Measurements from ENCODE around the gene JADE1. TPM values are rescaled to one million over a fixed set of nuclear protein-coding genes. Genes with fewer than 3 reads are reported as not detected.

JADE1 gene
- total and polyA plus RNA-seq, 2 of the 13 experiments (the other 11 are each of a cell fraction or from before 2014, with no cell fraction given): 5.4 to 19.3 TPM

GRCh38 chr4:128810871-128811570 is 1.5 kb downstream of the JADE1 start (continued):
- no peak for TF ChIP-seq CERS6 (CRISPR knock-in tag; IDR thresholded peaks at IDR 0.05)
- no peak; the same call in 1 of the 2 replicates for TF ChIP-seq HMG20B (CRISPR knock-in tag; conservative IDR thresholded peaks at IDR 0.05)
- TF ChIP-seq MAX (IDR thresholded peaks at IDR 0.05): peak; percentile 73
- no peak for TF ChIP-seq ATM (IDR thresholded peaks at IDR 0.05; ENCODE audit: borderline replicate concordance)
- 0 out of 2 replicates have a peak, but pooled peaks have one; percentile 62 for TF ChIP-seq FOXK1 (CRISPR knock-in tag; IDR thresholded peaks at IDR 0.05; ENCODE audit: borderline replicate concordance, low read depth)
- no peak for TF ChIP-seq LCORL (IDR thresholded peaks at IDR 0.05)
- peak; percentile 67 for TF ChIP-seq LCORL (CRISPR knock-in tag; IDR thresholded peaks at IDR 0.05)
- no peak for TF ChIP-seq NPAS2 (CRISPR knock-in tag; IDR thresholded peaks at IDR 0.05; ENCODE audit: borderline replicate concordance)
- peak; percentile 77 for TF ChIP-seq ZNF687 (CRISPR knock-in tag; IDR thresholded peaks at IDR 0.05)
- no peak for TF ChIP-seq NFE2 (CRISPR knock-in tag; IDR thresholded peaks at IDR 0.05)
- TF ChIP-seq TCF12 (IDR thresholded peaks at IDR 0.05): no peak
- TF ChIP-seq TCF12 (CRISPR knock-in tag; IDR thresholded peaks at IDR 0.05): no peak
- TF ChIP-seq HCFC1 (IDR thresholded peaks at IDR 0.05; ENCODE audit: low read depth, low read length): no peak
- TF ChIP-seq CREM (IDR thresholded peaks at IDR 0.05): peak; percentile 42
- no peak; the same call in 1 of the 2 replicates for TF ChIP-seq CREM (CRISPR knock-in tag; IDR thresholded peaks at IDR 0.05)
- TF ChIP-seq ZFP62 (CRISPR knock-in tag; IDR thresholded peaks at IDR 0.05): no peak
- TF ChIP-seq HINFP (CRISPR knock-in tag; IDR thresholded peaks at IDR 0.05; ENCODE audit: low read depth): no peak
- TF ChIP-seq ZSCAN12 (CRISPR knock-in tag; IDR thresholded peaks at IDR 0.05): no peak
- TF ChIP-seq HMG20A (CRISPR knock-in tag; IDR thresholded peaks at IDR 0.05; ENCODE audit: borderline replicate concordance): no peak
- no peak for TF ChIP-seq KLF13 (CRISPR knock-in tag; IDR thresholded peaks at IDR 0.05)
- peak; percentile 45; the same call in 1 of the 2 replicates for TF ChIP-seq RXRB (CRISPR knock-in tag; IDR thresholded peaks at IDR 0.05; ENCODE audit: borderline replicate concordance)
- TF ChIP-seq ZNF10 (CRISPR knock-in tag; IDR thresholded peaks at IDR 0.05; ENCODE audit: borderline replicate concordance, low read depth): no peak; the same call in 1 of the 2 replicates
- TF ChIP-seq NFE2L1 (CRISPR knock-in tag; IDR thresholded peaks at IDR 0.05; ENCODE audit: borderline replicate concordance): no peak
- peak; percentile 74; the same call in 1 of the 2 replicates for TF ChIP-seq ZNF431 (CRISPR knock-in tag; IDR thresholded peaks at IDR 0.05; ENCODE audit: borderline replicate concordance, low read depth)
- peak; percentile 43; the same call in 1 of the 2 replicates for TF ChIP-seq RARA (CRISPR knock-in tag; IDR thresholded peaks at IDR 0.05)
- TF ChIP-seq ZNF749 (CRISPR knock-in tag; IDR thresholded peaks at IDR 0.05; ENCODE audit: borderline replicate concordance): no peak; the same call in 1 of the 2 replicates
